GM19467 (cell line): ENCODE data around the gene PLCB1.

Source experiments
- ATAC-seq: cut with Tn5 transposase; IDR thresholded peaks from one replicate; pipeline ENCODE4 v1.9.1; 2021; ENCODE audit warnings: mild to moderate bottlenecking, moderate library complexity; ENCODE audit not compliant: unreplicated experiment

The PLCB1 gene

DNA sequence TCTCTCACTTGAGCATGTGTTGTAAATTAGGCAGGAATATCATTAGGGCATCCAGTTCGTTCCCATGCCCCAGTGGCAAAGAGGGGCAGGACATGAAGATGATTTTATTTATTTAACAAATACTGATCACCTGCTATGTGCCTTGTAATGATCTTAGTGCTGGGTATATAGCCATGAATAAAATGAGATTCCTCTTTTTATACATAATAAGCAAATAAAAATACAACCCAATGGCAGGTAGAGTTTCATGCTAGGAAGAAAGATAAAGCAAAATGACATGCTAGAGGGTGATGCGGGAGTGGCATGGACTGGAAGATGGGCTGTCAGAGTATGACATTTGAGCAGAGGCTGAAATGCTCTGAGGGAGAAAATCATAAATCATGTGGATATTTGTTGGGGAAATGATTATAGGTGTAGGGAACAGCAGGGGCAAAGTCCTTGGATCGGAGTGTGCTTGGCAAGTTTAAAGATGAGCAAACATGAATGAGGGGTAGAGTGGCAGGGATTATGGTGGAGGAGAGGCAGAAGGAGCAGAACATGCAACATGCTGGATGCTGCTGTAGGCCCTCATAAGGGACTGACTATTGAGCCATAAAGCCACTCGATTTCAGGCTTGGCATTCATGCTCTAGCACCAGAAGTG is 342.1 kb downstream of the PLCB1 start:
- no peak for ATAC-seq

DNA sequence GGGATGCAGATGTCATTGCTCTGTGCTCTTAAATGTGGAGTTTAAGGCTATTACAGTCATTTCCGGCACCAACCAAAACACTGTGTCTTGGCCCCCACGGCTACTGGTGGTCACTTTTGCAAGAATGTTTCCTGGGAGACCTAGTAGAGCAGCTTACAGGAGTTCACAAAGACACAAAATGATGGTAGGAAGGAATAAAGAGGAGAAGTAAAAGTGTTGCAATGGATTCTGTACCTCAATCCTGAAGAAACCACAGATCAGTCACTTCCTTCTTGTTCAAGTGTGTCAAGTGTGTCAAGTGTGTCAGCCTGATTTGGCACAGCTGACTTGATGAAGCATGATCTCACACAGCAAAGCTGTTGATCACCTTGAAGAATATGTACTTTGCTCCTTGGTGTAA is 344.0 kb downstream of the PLCB1 start:
- ATAC-seq: no peak

DNA sequence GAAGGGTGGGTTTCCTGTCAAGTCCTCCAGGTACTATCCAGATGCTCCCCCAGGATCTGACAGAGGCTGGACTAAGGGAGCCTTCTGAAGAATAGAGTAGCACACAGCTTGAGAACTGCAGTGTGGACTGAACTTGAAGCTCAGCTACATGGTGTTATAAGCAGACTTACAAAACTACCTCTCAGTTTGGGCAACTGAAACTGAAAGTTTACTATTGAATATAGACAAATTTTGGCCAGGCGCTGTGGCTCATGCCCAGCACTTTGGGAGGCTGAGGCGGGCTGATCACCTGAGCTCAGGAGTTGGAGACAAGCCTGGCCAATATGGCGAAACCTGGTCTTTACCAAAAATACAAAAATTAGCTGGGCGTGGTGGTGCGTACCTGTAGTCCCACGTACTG is 348.5 kb downstream of the PLCB1 start:
- ATAC-seq: no peak

DNA sequence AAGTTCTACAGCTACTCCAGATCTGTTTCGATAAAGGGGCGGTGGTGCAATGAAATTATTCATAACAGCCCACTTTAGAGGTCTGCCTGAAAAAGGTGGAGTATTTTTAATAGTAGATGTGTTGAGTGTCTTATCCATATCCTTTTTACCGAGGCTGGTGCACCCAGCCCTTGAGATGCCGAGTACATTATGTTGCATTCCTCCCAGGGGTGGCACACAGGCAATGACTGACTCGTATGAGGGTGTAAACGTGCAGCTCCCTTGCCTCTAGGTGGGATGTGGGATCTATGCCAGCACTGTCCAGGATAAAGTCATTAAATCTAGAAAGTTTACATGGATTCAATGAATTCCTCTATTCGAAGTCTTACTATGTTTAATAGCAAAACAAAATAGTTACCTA is 355.6 kb downstream of the PLCB1 start:
- no peak for ATAC-seq

GRCh38 chr20:8489094-8489883 is 357.2 kb downstream of the PLCB1 start:
- no peak for ATAC-seq

- no peak for ATAC-seq
These were observed 358.2 kb downstream of the PLCB1 start for GRCh38 chr20:8490076-8490830.

GRCh38 chr20:8492173-8492572 is 360.1 kb downstream of the PLCB1 start:
- ATAC-seq: no peak

DNA sequence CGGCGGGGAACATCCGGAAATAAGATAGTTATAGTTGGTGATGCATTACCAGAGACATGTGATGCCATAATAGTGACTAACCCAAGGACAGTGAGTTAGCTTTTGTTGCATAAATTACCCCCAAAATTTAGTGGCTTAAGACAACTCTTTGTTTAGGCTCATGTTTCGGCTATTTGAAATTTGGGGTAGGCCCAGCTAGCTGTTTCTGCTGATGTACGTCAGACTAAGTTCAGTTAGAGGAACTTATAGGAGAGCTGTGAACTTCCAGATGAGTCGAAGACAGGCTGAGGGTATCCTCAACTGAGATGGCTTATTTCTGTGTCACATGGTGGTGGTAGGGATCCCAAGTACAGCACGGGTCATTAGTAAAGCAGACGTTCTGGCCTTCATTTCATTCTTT is 366.5 kb downstream of the PLCB1 start:
- no peak for ATAC-seq

DNA sequence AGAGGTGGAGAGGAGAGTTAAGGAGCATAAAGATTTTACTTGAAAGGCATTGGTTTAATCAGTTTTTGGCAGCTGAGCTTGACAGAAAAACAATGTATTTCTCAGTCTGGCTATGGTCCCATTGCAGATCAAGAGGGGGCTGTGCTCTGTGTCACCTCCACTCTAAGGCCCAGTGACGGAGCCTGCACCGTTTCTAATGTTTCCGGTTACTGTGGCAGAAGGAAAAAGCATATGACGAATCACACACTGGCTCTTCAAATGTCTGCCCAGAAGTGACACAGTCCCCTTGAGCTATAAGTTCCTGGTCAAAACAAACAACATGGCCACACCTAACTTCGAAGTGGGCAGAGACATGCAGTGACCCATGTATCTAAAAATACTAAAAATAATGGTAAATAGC is 372.0 kb downstream of the PLCB1 start:
- ATAC-seq: no peak

DNA sequence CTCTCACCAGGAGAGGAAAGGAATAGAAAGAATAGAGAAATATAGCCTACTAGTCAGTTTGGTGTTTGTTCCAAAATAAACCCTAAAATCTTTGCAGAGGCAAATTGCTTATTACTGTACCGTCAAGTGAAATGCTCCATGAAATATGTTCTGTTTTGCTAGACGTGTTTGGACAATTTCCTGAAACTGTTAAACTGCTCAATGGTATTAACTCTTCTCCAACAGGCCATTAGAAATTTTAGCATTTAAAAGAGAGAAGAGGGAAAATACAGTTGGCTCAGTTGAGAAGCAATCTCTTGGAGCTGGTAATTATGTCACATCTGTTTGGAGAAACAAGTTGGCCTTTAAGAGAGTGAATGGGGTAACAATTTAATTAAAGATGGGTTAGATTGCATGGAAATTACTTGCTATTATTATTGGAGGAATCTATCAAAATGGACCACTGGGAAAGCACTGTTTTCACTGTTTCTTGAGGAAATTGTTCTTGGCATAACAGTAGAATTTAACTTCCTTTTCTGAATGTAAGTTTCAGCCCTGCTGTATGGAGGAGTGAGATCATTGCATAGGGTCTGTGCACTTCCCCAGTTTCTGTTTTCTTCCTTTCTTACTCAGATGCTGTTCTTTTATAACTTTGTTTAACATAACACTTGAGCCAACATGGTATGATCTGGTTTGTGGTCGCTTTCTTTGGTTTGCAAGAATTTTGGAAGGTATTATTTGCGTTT is 373.6 kb downstream of the PLCB1 start:
- ATAC-seq: no peak

DNA sequence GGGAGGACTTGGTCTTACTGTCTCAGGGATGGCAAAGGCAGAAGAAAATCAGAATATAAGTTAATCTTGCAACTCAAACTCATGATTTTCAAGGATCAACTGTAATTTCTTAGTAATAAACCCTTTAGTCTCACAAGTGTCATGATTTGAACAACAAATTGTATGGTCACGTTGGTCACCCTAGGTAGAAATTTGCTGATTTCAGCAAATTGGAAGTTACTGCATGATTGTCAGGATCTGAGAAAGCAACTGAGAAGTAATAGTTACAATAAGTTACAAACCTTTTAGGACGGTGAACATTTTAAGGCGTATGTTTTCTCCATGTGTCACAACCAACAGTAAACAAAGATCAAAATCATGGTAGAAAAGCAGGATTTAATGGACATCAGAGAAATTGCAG is 375.2 kb downstream of the PLCB1 start:
- ATAC-seq: no peak

DNA sequence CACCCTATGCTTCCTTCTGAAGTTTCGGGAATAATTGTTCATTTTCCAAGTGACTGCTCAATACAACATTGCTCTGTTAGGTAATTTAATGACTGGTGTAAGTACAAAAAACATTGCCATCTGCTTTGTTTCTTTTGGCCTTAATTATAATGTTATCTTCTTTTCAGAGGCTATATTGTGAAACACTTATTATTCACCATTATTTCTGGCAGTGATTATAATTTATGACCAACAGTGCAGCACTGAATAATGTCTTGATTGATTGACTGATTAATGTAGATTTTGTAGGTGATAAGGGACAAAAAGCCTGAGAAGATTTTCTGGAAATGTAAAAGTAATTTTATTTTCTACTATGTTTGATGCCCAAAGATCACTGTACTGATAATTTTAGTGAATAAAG is 377.7 kb downstream of the PLCB1 start:
- no peak for ATAC-seq

GRCh38 chr20:8510808-8511207 is 378.7 kb downstream of the PLCB1 start:
- no peak for ATAC-seq

DNA sequence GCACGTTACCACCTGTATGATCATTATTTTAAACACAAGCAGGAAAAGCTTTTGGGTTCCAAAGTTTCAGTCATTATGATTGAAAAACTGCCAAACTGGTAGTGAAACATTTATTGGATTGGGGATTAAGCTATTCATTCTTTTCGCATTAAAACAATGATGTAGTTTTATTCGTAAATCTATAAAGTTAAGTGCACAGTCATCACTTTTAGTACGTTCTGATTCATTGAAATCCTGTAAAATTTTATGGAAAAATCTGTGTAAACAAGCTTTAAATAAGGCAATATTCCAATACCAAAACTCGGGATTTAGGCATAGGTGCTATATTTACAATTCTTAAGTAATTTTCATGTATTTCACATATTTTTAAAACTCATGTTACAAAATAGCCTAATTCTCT is 379.9 kb downstream of the PLCB1 start:
- ATAC-seq: no peak

DNA sequence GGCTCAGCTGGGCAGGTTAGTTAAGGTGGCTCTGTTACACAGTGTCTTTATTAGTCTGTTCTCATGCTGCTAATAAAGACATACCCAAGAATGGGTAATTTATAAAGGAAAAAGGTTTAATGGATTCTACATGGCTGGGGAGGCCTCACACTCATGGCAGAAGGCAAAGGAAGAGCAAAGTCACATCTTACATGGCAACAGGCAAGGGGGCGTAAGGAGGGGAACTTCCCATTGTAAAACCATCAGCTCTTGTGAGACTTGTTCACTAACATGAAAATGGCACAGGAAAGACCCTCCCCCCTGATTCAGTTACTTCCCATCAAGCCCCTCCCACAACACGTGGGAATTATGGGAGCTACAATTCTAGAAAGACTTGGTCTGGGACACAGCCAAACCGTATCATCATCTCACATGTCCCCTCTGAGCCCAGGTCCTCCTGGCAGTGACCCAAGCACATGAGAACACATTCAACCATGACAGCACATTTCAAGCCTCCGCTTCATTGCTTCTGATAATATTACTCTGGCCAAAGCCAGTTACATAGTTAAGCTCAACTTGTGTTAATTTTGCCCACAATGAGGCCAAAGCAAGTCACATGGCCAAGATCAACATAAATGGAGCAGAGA is 383.9 kb downstream of the PLCB1 start:
- ATAC-seq: no peak

GRCh38 chr20:8518878-8519277 is 386.8 kb downstream of the PLCB1 start:
- no peak for ATAC-seq

DNA sequence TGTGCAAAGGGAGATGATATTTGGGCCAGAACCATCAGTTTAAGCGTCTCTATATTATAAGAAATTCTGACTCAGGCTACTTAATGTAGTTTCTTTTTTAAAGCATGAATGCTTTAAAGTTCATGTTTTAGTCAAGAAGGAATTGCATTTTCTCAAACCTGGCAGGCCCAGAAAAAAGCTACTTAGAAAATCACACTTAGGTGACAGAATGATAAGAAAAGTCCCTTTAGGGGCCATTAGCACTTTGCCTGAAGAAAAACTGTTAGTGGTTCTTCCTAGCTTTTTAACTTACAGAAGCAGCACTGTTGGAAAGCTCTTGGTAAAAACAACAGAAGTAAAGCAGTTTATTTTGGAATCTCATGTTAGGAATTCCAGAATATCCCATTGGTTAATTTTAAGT is 387.8 kb downstream of the PLCB1 start:
- ATAC-seq: no peak

DNA sequence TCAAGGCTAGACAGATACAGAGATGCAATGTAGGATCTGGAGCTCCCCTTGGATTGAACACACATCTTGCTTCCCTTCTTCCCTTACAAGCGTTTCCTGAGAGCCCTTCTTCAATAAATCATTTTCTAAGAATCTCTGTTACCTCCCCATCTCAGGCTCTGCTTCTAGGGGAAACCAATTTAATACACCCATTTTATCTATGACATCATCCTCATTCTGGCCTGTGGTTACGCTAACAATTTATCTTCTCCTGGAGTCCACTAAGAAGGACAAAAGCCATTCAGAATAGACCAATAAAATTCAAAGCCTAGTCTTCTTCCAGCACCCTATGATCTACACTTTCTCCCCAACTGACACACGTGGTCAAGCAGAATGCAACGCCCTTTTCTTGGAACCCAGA is 390.1 kb downstream of the PLCB1 start:
- ATAC-seq: no peak

DNA sequence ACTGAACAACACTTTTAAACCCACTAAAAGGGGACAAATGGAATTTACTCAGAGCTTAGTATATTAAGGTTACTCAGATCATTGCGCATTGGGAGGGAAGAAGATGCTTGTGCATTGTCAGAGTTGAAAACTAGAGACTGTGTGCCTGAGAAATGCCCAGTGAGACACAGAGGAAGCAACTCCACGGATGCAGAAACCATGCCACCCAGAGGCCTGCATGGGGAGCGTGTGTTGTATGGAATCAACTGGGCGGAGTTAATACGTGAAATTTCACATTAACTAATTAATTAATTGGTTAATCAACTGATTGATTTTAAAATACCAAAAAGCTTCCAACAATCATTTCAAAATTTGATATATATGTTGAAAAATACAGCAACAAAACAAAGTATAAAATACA is 391.6 kb downstream of the PLCB1 start:
- ATAC-seq: no peak

DNA sequence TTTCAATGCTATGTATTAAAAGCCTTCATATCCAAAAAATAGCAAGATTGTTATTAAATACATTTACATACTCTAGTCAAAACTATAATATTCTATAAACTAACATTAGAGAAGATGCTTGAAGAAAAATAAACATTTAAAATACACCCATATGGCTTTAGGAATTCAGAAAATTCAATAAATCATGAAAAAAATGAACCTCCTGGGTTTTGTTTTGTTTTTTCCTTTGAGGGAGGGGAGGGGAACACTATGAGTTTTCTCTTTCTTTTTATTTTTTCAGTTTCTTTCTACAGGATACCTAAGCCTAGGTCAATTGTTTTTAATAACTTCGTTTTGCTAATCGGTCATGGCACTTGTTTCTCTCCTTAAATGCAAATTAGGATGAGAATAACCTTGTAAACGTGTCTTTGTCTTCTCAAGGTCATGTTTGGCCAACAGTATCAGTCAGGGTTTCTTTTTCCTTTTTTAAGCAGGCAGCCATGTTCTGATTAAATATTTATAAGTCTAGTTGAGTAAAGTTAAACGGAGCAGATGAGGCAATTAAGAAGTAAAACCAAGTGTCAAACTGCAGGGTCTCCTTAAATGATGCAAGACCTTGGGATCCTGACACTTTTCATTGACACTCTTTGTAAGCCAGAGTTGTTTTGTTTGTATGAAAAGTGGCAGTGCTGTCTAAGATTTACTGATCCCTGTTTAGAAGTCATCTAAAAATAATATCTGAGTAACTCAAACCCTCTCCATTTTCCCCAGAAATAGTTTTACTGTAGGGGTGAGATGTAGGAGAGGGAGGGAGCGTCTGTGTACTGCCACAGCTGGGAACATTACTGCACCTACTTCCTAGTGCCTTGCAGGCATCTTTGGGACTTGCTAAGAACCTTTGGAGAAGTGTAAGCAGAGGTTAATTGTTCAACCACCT is 392.3 kb downstream of the PLCB1 start:
- ATAC-seq: no peak
